ENCODE data around the gene MBD3L5. TPM values are rescaled to one million over a fixed set of nuclear protein-coding genes. Genes with fewer than 3 reads are reported as not detected.

The MBD3L5 gene
- total and polyA plus RNA-seq, 9 of the 15 experiments (the other 6 are each of a cell fraction or from before 2014, with no cell fraction given), result not detected

GRCh38 chr19:7069042-7069903 lies 38.9 kb downstream of the MBD3L5 start, which contains the start of gene ZNF557 (continued):
- TF ChIP-seq VEZF1 (CRISPR knock-in tag; IDR thresholded peaks at IDR 0.05) (peak; percentile 54; the same call in 1 of the 2 replicates), TRIM24 (IDR thresholded peaks at IDR 0.05) (peak in 1 of 2 experiments; percentile 79; a peak in 2 of 4 replicates), ETS2 (tag; IDR thresholded peaks at IDR 0.05; ENCODE audit: borderline replicate concordance, poor library complexity, severe bottlenecking) (no peak), PRMT5 (CRISPR knock-in tag; IDR thresholded peaks at IDR 0.05) (no peak), ZC3H4 (CRISPR knock-in tag; IDR thresholded peaks at IDR 0.05; ENCODE audit: borderline replicate concordance) (no peak), FOXJ2 (tag; IDR thresholded peaks at IDR 0.05) (no peak), ZBTB9 (CRISPR knock-in tag; IDR thresholded peaks at IDR 0.05) (peak; percentile 61; the same call in 1 of the 2 replicates), KDM4B (IDR thresholded peaks at IDR 0.05; ENCODE audit: borderline replicate concordance in 2 of 2, low read depth in 1 of 2) (peak in 1 of 2 experiments; percentile 82; a peak in 2 of 4 replicates), ZNF830 (CRISPR knock-in tag; IDR thresholded peaks at IDR 0.05) (0 out of 2 replicates have a peak, but pooled peaks have one; percentile 64), HEY1 (CRISPR knock-in tag; IDR thresholded peaks at IDR 0.05; ENCODE audit: borderline replicate concordance) (no peak), ARID3A (IDR thresholded peaks at IDR 0.05; ENCODE audit: borderline replicate concordance, low read depth, low read length) (no peak), ZNF165 (CRISPR knock-in tag; IDR thresholded peaks at IDR 0.05; ENCODE audit: borderline replicate concordance) (no peak), SMARCB1 (IDR thresholded peaks at IDR 0.05; ENCODE audit: insufficient read length, low read depth) (no peak), ZNF316 (IDR thresholded peaks at IDR 0.05) (no peak), CLOCK (CRISPR knock-in tag; IDR thresholded peaks at IDR 0.05; ENCODE audit: borderline replicate concordance) (no peak), IRF1 (CRISPR knock-in tag; IDR thresholded peaks at IDR 0.05; ENCODE audit: borderline replicate concordance) (no peak), COPS2 (conservative IDR thresholded peaks at IDR 0.05) (no peak)

Measured in K562 (cell line).